K562 (cell line): ENCODE data around the gene TBXA2R. TPM values are rescaled to one million over a fixed set of nuclear protein-coding genes. Genes with fewer than 3 reads are reported as not detected.

Source experiments
- ATAC-seq: fragments of 200-7000 bp; cut with Tn5 transposase; 3 replicates; pipeline ENCODE4 v1.9.1; 2020; ENCODE audit warnings: moderate library complexity
- BruUV-seq: library from RNA; stranded (reverse); fragments of 400-500 nt; replicated peaks from 2 replicates; lab custom pipeline; 2021; lab: Mats Ljungman, UMichigan
- CTCF ChIA-PET: fragments of 300-600 bp; formaldehyde crosslinking; extraction: SDS; loops from one replicate; lab custom pipeline; 2021; ENCODE audit warnings: low intra/inter-chr PET ratio; lab: Yijun Ruan, JAX
- POLR2A ChIA-PET: fragments of 300-600, 350-650 bp; sonication (Branson Sonifier 250); formaldehyde crosslinking; extraction: SDS; loops from one replicate; lab custom pipeline; 2021; ENCODE audit warnings: antibody characterized with exemption, inconsistent platforms; lab: Yijun Ruan, JAX
- DNase-seq, 4 experiments: peaks; one replicate each; pipeline versions ENCODE4 v3.0.0 to v3.0.0-alpha.2; 2011 to 2018; ENCODE audit warnings: low spot score in 3 of 4, mixed read lengths in 3 of 4; ENCODE audit errors: extremely low read depth in 1 of 4
- FAIRE-seq: peaks from 2 replicates; lab custom pipeline; 2011; peaks lifted over from hg19 to GRCh38; lab: Jason Lieb, UNC
- H2AFZ ChIP-seq: 2 replicates; pipeline ENCODE4 v1.6.0; 2011; ENCODE audit warnings: low read depth, low read length, control low read depth, inconsistent platforms
- H3K27ac ChIP-seq: fragments of 200-600 bp; 3 replicates; pipeline ENCODE4 v1.8.0; 2011; ENCODE audit warnings: low read depth, mild to moderate bottlenecking, control low read depth, inconsistent platforms, low read length, moderate library complexity, mixed read lengths; ENCODE audit errors: extremely low read depth
- H3K27me3 ChIP-seq, 2 experiments: fragments of 300-600 bp in 1 of 2; 2 replicates in 1 of 2; 3 replicates in 1 of 2; pipeline versions ENCODE4 v1.6.0 to v1.8.0; 2011; ENCODE audit warnings: inconsistent platforms in 2 of 2, low read length in 2 of 2, mild to moderate bottlenecking in 1 of 2, mixed read lengths in 1 of 2, moderate library complexity in 1 of 2; ENCODE audit not compliant: control insufficient read depth in 2 of 2, insufficient read depth in 2 of 2
- H3K36me3 ChIP-seq: fragments of 300-600 bp; 3 replicates; pipeline ENCODE4 v1.8.0; 2011; ENCODE audit warnings: mild to moderate bottlenecking, low read length, inconsistent platforms; ENCODE audit not compliant: control insufficient read depth, insufficient read depth
- H3K4me1 ChIP-seq, 2 experiments: fragments of 200-600 bp in 1 of 2; replicated peaks in 1 of 2; 2 replicates in 1 of 2; 3 replicates in 1 of 2; pipeline versions ENCODE4 v1.5.1 to v1.8.0; 2011; ENCODE audit warnings: inconsistent platforms in 2 of 2, low read length in 2 of 2, mild to moderate bottlenecking in 1 of 2, mixed read lengths in 1 of 2, moderate library complexity in 1 of 2; ENCODE audit not compliant: control insufficient read depth in 2 of 2, insufficient read depth in 2 of 2
- H3K4me2 ChIP-seq: 2 replicates; pipeline ENCODE4 v1.6.1; 2011; ENCODE audit warnings: low read length, control low read depth, inconsistent platforms, mixed read lengths; ENCODE audit not compliant: insufficient read depth
- H3K4me3 ChIP-seq: fragments of 200-600 bp; sonication (generic), shearing (Covaris generic); 2 replicates; pipeline ENCODE4 v1.5.1; 2016; ENCODE audit warnings: control low read depth, inconsistent platforms
- H3K79me2 ChIP-seq: fragments of 200-600 bp; 3 replicates; pipeline ENCODE4 v1.8.0; 2011; ENCODE audit warnings: low read length, inconsistent platforms; ENCODE audit not compliant: control insufficient read depth, insufficient read depth
- H3K9ac ChIP-seq, 2 experiments: 2 replicates each; pipeline versions ENCODE4 v1.6.0 to v1.6.1; 2011; ENCODE audit warnings: low read depth in 2 of 2, low read length in 2 of 2, control low read depth in 1 of 2, inconsistent platforms in 1 of 2, mild to moderate bottlenecking in 1 of 2, mixed read lengths in 1 of 2; ENCODE audit not compliant: insufficient read depth in 1 of 2
- H3K9me1 ChIP-seq: one replicate; pipeline ENCODE4 v1.6.0; 2011; ENCODE audit warnings: inconsistent platforms, mild to moderate bottlenecking, low read length, moderate library complexity; ENCODE audit not compliant: control insufficient read depth, insufficient read depth
- H3K9me3 ChIP-seq: replicated peaks from 2 replicates; pipeline ENCODE4 v1.5.1; 2011; ENCODE audit warnings: low read depth, low read length, inconsistent platforms; ENCODE audit not compliant: control insufficient read depth, insufficient read depth
- H4K20me1 ChIP-seq: replicated peaks from 2 replicates; pipeline ENCODE4 v1.6.1; 2011; ENCODE audit warnings: low read length, inconsistent platforms, mixed read lengths; ENCODE audit not compliant: control insufficient read depth, insufficient read depth
- ELF1 ChIP-seq: fragments of 200-800 bp; sonication (Bioruptor generic); IDR thresholded peaks from 2 replicates; pipeline ENCODE4 v1.6.1; 2016; ENCODE audit warnings: missing genetic modification characterization, missing compliant biosample characterization
- FOS ChIP-seq: IDR thresholded peaks from 3 replicates; pipeline ENCODE4 v1.6.1; 2011; ENCODE audit not compliant: insufficient read length; ENCODE audit errors: extremely low read depth
- NFE2L1 ChIP-seq: fragments of 450-650 bp; IDR thresholded peaks from 2 replicates; pipeline ENCODE4 v1.6.1; 2016; ENCODE audit warnings: missing genetic modification characterization, low read depth, mild to moderate bottlenecking, missing compliant biosample characterization, moderate library complexity, borderline replicate concordance
- RBFOX2 ChIP-seq: fragments of 200-400 bp; formaldehyde crosslinking; IDR thresholded peaks from 2 replicates; pipeline ENCODE4 v1.6.1; 2017; ENCODE audit warnings: low read depth, mild to moderate bottlenecking, low read length, moderate library complexity
- SETDB1 ChIP-seq: IDR thresholded peaks from one replicate; pipeline ENCODE4 v1.6.1; 2012; ENCODE audit warnings: low read length, control low read depth, inconsistent platforms
- ZNF121 ChIP-seq: sonication (generic); formaldehyde crosslinking; conservative IDR thresholded peaks from 2 replicates; pipeline ENCODE4 v1.8.0; 2022; ENCODE audit warnings: missing genetic modification reagents
- ZNF212 ChIP-seq: fragments of 450-650 bp; formaldehyde crosslinking; IDR thresholded peaks from 2 replicates; pipeline ENCODE4 v1.4.0; 2020; ENCODE audit warnings: mild to moderate bottlenecking
- ZNF57 ChIP-seq: fragments of 450-650 bp; formaldehyde crosslinking; IDR thresholded peaks from 2 replicates; pipeline ENCODE4 v1.4.0; 2020; ENCODE audit warnings: mild to moderate bottlenecking, moderate library complexity
- WGBS: fragments of 100-300 bp; shearing (Covaris generic); methylation state at CpG from one replicate; pipeline ENCODE4 v1.1.6; 2016; ENCODE audit warnings: low coverage, mixed read lengths; ENCODE audit not compliant: insufficient coverage; ENCODE audit errors: missing lambda C conversion rate; 5-methylcytosine and 5-hydroxymethylcytosine counted together
- in situ Hi-C: fragments of 300-500 bp; cut with MboI; formaldehyde crosslinking; loops from 4 replicates; pipeline ENCODE4 v1.15.0; 2018; ENCODE audit warnings: inconsistent platforms, mixed read lengths
- intact Hi-C: fragments of 100-400 bp; cut with micrococcal nuclease; formaldehyde crosslinking; loops from 2 replicates; pipeline ENCODE4 v1.14.2; 2022
- polyA plus RNA-seq, 8 experiments: library from polyadenylated mRNA; depleted of rRNA in 4 of 8; stranded (reverse) in 5 of 8; unstranded in 3 of 8; fragments of >200 nt; fragmentation: Nextera tagmentation in 2 of 8; fragmentation: Illumina TruSeq in 1 of 8; extraction: Ambion mirVana in 2 of 8; extraction: Trizol in 1 of 8; gene quantifications; 2 replicates each; pipeline versions ENCODE4 v1.2.1 to v1.2.3, GENCODE V29; 2011 to 2014; ENCODE audit warnings: inconsistent platforms in 1 of 8, missing spikeins in 1 of 8
- total RNA-seq, 7 experiments: library from RNA; depleted of rRNA in 6 of 7; stranded (reverse); fragments of >200 nt in 6 of 7; fragmentation: Illumina TruSeq in 2 of 7; extraction: Trizol in 2 of 7; gene quantifications; 2 replicates each; pipeline versions ENCODE4 v1.2.1 to v1.2.3, GENCODE V29; 2011 to 2021; ENCODE audit warnings: low replicate concordance in 1 of 7
- TF ChIP-seq, protein P1 (sequence below): sonication (generic); formaldehyde crosslinking; IDR thresholded peaks from 2 replicates; pipeline ENCODE4 v1.9.0; 2022; ENCODE audit warnings: mild to moderate bottlenecking, missing genetic modification reagents
- TF ChIP-seq, protein P2 (sequence below), 2 experiments: fragments of 150-350 bp in 1 of 2; IDR thresholded peaks; 2 replicates each; pipeline ENCODE4 v1.6.1; 2012 to 2016; ENCODE audit warnings: low read depth in 2 of 2, low read length in 2 of 2, mild to moderate bottlenecking in 1 of 2, moderate library complexity in 1 of 2
- TF ChIP-seq, protein P3 (sequence below), 2 experiments: IDR thresholded peaks; 2 replicates each; pipeline ENCODE4 v1.6.1; 2011; ENCODE audit warnings: borderline replicate concordance in 1 of 2, control low read depth in 1 of 2, low read depth in 1 of 2, low read length in 1 of 2, mild to moderate bottlenecking in 1 of 2, mixed read lengths in 1 of 2, moderate library complexity in 1 of 2; ENCODE audit not compliant: insufficient read depth in 1 of 2, insufficient read length in 1 of 2, poor library complexity in 1 of 2, severe bottlenecking in 1 of 2; ENCODE audit errors: extremely low read depth in 1 of 2
- TF ChIP-seq, protein P4 (sequence below), 2 experiments: fragments of 450-650 bp; conservative IDR thresholded peaks; 2 replicates each; pipeline ENCODE4 v1.6.1; 2017; ENCODE audit warnings: mild to moderate bottlenecking in 2 of 2, moderate library complexity in 2 of 2

The TBXA2R gene
- total and polyA plus RNA-seq, 9 of the 15 experiments (the other 6 are each of a cell fraction or from before 2014, with no cell fraction given): 1.5 to 24.0 (median 2.8) TPM

DNA sequence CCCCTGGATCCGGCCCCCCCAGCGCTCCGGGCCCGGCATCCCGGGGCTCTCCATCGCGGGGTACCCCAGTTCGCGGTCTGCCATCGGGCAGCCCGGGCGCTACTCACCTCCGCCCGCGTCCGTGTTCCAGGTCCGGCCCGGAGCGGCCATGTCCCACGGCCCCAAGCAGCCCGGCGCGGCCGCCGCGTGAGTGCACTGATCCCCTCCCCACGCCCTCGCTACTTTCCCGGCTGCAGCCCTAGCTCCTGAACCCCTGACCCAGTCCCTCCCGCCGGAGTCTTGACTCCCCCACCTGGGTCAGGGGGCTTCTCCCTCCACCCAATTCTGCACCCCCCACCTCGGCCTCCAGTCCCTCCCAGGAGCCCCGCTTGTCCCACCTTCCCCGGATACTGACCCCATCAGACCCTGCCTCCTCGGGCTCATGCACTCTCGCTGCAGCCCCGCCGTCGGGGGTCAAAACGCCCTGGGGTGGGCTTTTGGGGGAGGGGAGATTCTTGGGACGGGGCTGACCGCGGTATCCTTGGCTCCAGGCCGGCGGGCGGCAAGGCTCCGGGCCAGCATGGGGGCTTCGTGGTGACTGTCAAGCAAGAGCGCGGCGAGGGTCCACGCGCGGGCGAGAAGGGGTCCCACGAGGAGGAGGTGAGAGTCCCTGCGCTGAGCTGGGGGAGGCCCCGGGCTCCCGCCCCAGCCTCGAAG, 33.4 kb downstream of the TBXA2R start:
- ChIA-PET CTCF (no interaction called here), POLR2A (interaction anchor here (0.6 to 2.1 kb wide), 5 partner anchors 12 to 90 kb away, joined by 3 to 11 read pairs (median 3); partner anchors contain the start of gene SMIM44)
- WGBS: 0% methylated on average over 22 of the region's 60 CpGs
- DNase-seq (peak in 1 of 4 experiments; percentile 52), ATAC-seq (peak; percentile 32), FAIRE-seq (no peak)
- Histone ChIP-seq H3K9me1 (no peaks in the 10 kb centered on the region), H3K79me2 (peaks cover 20% of the 10 kb centered on the region), H3K4me2 (peak overlapping the region; percentile 81), H3K4me1 (peaks cover 25 to 70% of the 10 kb centered on the region in 2 experiments), H3K36me3 (peaks cover 38% of the 10 kb centered on the region), H3K4me3 (peak overlapping the region; percentile 98), H2AFZ (peak overlapping the region; percentile 14; the same call in 1 of the 2 replicates), H3K9ac (peak overlapping the region; percentile 78 to 96), H3K27me3 (no peaks in the 10 kb centered on the region), H4K20me1 (peaks cover 3% of the 10 kb centered on the region; the same call in 1 of the 2 replicates), H3K9me3 (no peaks in the 10 kb centered on the region), H3K27ac (peak overlapping the region; percentile 93)
- in situ Hi-C loops (no loop called here), intact Hi-C loops (loop anchor here (2.0 kb wide), 1 partner anchor 17 kb away; the partner anchor contains the start of gene MFSD12)
- BruUV-seq: TSS peak; percentile 74
- TF ChIP-seq ZNF212 (CRISPR knock-in tag): no peak
- TF ChIP-seq, protein P1, sequence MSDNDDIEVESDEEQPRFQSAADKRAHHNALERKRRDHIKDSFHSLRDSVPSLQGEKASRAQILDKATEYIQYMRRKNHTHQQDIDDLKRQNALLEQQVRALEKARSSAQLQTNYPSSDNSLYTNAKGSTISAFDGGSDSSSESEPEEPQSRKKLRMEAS (CRISPR knock-in tag): 0 out of 2 replicates have a peak, but pooled peaks have one; percentile 28
- peak; percentile 61 for TF ChIP-seq ZNF121
- TF ChIP-seq NFE2L1 (tag): no peak
- no peak for TF ChIP-seq ZNF57 (CRISPR knock-in tag)
- TF ChIP-seq, protein P2, sequence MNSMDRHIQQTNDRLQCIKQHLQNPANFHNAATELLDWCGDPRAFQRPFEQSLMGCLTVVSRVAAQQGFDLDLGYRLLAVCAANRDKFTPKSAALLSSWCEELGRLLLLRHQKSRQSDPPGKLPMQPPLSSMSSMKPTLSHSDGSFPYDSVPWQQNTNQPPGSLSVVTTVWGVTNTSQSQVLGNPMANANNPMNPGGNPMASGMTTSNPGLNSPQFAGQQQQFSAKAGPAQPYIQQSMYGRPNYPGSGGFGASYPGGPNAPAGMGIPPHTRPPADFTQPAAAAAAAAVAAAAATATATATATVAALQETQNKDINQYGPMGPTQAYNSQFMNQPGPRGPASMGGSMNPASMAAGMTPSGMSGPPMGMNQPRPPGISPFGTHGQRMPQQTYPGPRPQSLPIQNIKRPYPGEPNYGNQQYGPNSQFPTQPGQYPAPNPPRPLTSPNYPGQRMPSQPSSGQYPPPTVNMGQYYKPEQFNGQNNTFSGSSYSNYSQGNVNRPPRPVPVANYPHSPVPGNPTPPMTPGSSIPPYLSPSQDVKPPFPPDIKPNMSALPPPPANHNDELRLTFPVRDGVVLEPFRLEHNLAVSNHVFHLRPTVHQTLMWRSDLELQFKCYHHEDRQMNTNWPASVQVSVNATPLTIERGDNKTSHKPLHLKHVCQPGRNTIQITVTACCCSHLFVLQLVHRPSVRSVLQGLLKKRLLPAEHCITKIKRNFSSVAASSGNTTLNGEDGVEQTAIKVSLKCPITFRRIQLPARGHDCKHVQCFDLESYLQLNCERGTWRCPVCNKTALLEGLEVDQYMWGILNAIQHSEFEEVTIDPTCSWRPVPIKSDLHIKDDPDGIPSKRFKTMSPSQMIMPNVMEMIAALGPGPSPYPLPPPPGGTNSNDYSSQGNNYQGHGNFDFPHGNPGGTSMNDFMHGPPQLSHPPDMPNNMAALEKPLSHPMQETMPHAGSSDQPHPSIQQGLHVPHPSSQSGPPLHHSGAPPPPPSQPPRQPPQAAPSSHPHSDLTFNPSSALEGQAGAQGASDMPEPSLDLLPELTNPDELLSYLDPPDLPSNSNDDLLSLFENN (IDR thresholded peaks at IDR 0.05; ENCODE audit: low read depth in 2 of 2, low read length in 2 of 2): 0 out of 4 replicates have a peak, but pooled peaks of 1 of the 2 experiments have one; percentile 11
- peak; percentile 66 for TF ChIP-seq RBFOX2
- no peak for TF ChIP-seq FOS
- TF ChIP-seq SETDB1: no peak
- TF ChIP-seq, protein P3, sequence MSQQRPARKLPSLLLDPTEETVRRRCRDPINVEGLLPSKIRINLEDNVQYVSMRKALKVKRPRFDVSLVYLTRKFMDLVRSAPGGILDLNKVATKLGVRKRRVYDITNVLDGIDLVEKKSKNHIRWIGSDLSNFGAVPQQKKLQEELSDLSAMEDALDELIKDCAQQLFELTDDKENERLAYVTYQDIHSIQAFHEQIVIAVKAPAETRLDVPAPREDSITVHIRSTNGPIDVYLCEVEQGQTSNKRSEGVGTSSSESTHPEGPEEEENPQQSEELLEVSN (IDR thresholded peaks at IDR 0.05; ENCODE audit: borderline replicate concordance in 1 of 2, extremely low read depth in 1 of 2, insufficient read depth in 1 of 2, insufficient read length in 1 of 2, low read depth in 1 of 2, low read length in 1 of 2, poor library complexity in 1 of 2, severe bottlenecking in 1 of 2): peak; percentile 46 to 89
- TF ChIP-seq ELF1: no peak
- TF ChIP-seq, protein P4, sequence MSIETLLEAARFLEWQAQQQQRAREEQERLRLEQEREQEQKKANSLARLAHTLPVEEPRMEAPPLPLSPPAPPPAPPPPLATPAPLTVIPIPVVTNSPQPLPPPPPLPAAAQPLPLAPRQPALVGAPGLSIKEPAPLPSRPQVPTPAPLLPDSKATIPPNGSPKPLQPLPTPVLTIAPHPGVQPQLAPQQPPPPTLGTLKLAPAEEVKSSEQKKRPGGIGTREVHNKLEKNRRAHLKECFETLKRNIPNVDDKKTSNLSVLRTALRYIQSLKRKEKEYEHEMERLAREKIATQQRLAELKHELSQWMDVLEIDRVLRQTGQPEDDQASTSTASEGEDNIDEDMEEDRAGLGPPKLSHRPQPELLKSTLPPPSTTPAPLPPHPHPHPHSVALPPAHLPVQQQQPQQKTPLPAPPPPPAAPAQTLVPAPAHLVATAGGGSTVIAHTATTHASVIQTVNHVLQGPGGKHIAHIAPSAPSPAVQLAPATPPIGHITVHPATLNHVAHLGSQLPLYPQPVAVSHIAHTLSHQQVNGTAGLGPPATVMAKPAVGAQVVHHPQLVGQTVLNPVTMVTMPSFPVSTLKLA (conservative IDR thresholded peaks at IDR 0.05): peak in 1 of 2 experiments; percentile 46; a peak in 2 of 4 replicates
